Fibroblast of pulmonary artery (primary cell): Measurements from ENCODE around the gene PCDHA1.

Experiments used
- DNase-seq: peaks from one replicate; pipeline ENCODE4 v3.0.0-alpha.2; 2010; ENCODE audit warnings: low read depth
- H3K4me3 ChIP-seq: replicated peaks from 2 replicates; pipeline ENCODE4 v1.5.1; 2011; ENCODE audit warnings: low read depth, mild to moderate bottlenecking, control low read depth, low read length, moderate library complexity
- CTCF ChIP-seq: IDR thresholded peaks from 2 replicates; pipeline ENCODE4 v1.5.1; 2011; ENCODE audit warnings: mild to moderate bottlenecking, control low read depth, low read length, inconsistent platforms; ENCODE audit errors: missing control alignments

The PCDHA1 gene

GRCh38 chr5:140978983-140979382 is 193.0 kb downstream of the PCDHA1 start:
- TF ChIP-seq CTCF = no peak
- H3K4me3 ChIP-seq = no peak overlapping the region
- no peak for DNase-seq

- DNase-seq = no peak
- no peak overlapping the region for H3K4me3 ChIP-seq
- no peak for TF ChIP-seq CTCF
Measured at GRCh38 chr5:140982083-140982716, 196.3 kb downstream of the PCDHA1 start.

GRCh38 chr5:140986117-140986521 is 200.2 kb downstream of the PCDHA1 start:
- no peak for DNase-seq
- TF ChIP-seq CTCF = no peak
- no peak overlapping the region for H3K4me3 ChIP-seq

GRCh38 chr5:140988100-140988499 is 202.2 kb downstream of the PCDHA1 start:
- H3K4me3 ChIP-seq = no peak overlapping the region
- DNase-seq = no peak
- TF ChIP-seq CTCF = no peak

- no peak overlapping the region for H3K4me3 ChIP-seq
- DNase-seq = no peak
- TF ChIP-seq CTCF = no peak
Measured at GRCh38 chr5:140988608-140989007, 202.7 kb downstream of the PCDHA1 start.

GRCh38 chr5:140989254-140990020 is 203.5 kb downstream of the PCDHA1 start:
- TF ChIP-seq CTCF = no peak
- H3K4me3 ChIP-seq = no peak overlapping the region
- no peak for DNase-seq
